Spinal cord (tissue), 10 donors: ENCODE results near the gene LY6G6D. TPM values are rescaled to one million over a fixed set of nuclear protein-coding genes. Genes with fewer than 3 reads are reported as not detected.
A peak's percentile ranks its signal among the peaks of the same experiment; 100 is the strongest.

ENCODE experiments used
- DNase-seq, 6 donors: peaks; one replicate each; pipeline versions ENCODE4 v3.0.0 to v3.0.0-alpha.2; 2013 to 2015; ENCODE audit warnings: low spot score in 6 of 6, low read depth in 4 of 6
- H3K27ac ChIP-seq: one replicate; pipeline ENCODE4 v1.5.1; 2013; ENCODE audit warnings: low read depth, low read length, control low read depth
- H3K27me3 ChIP-seq: one replicate; pipeline ENCODE4 v1.6.1; 2013; ENCODE audit warnings: low read length; ENCODE audit not compliant: control insufficient read depth, insufficient read depth
- H3K36me3 ChIP-seq: one replicate; pipeline ENCODE4 v1.6.1; 2013; ENCODE audit warnings: low read length; ENCODE audit not compliant: control insufficient read depth, insufficient read depth
- H3K4me1 ChIP-seq: one replicate; pipeline ENCODE4 v1.6.1; 2013; ENCODE audit warnings: low read length; ENCODE audit not compliant: control insufficient read depth, insufficient read depth
- H3K4me3 ChIP-seq: one replicate; pipeline ENCODE4 v1.5.1; 2013; ENCODE audit warnings: low read depth, low read length, control low read depth
- H3K9me3 ChIP-seq: one replicate; pipeline ENCODE4 v1.6.1; 2013; ENCODE audit warnings: low read length; ENCODE audit not compliant: control insufficient read depth, insufficient read depth
- WGBS: methylation state at CpG from one replicate; pipeline ENCODE4 v1.1.5; 2013; ENCODE audit warnings: missing lambda C conversion rate; ENCODE audit not compliant: insufficient coverage; 5-methylcytosine and 5-hydroxymethylcytosine counted together
- polyA plus RNA-seq, 2 donors: library from polyadenylated mRNA; unstranded; fragments of 120-200 nt; gene quantifications; one replicate each; pipeline ENCODE4 v1.2.1, GENCODE V29; 2013; ENCODE audit not compliant: insufficient read length in 2 of 2
- total RNA-seq, 2 donors: library from RNA; depleted of rRNA in 1 of 2; stranded (reverse); fragments of 120-200 nt in 1 of 2; fragments of >200 nt in 1 of 2; gene quantifications; one replicate each; pipeline versions ENCODE4 v1.2.3 to v1.2.4, GENCODE V29; 2013 to 2014
- donor health status: healthy.

The LY6G6D gene
- total and polyA plus RNA-seq, 4 donors: 0.51 to 6.6 (median 1.7) TPM

GRCh38 chr6:31740397-31741223, 25.5 kb downstream of the LY6G6D start:
- DNase-seq: no peak
- H3K27ac ChIP-seq: peak overlapping the region; percentile 88
- peak overlapping the region; percentile 97 for H3K4me3 ChIP-seq
- peaks cover 26% of the 10 kb centered on the region for H3K4me1 ChIP-seq
- WGBS: 12% methylated on average over 23 of the region's 29 CpGs
- H3K36me3 ChIP-seq: peaks cover 4% of the 10 kb centered on the region
- H3K27me3 ChIP-seq: no peaks in the 10 kb centered on the region
- no peaks in the 10 kb centered on the region for H3K9me3 ChIP-seq

- Histone ChIP-seq H3K9me3 (no peaks in the 10 kb centered on the region), H3K36me3 (peaks cover 4% of the 10 kb centered on the region), H3K27me3 (no peaks in the 10 kb centered on the region), H3K27ac (no peak overlapping the region), H3K4me3 (no peak overlapping the region), H3K4me1 (peaks cover 24% of the 10 kb centered on the region)
- DNase-seq: no peak
- WGBS: 89% methylated on average over 1 of the region's 2 CpGs
These were observed 26.7 kb downstream of the LY6G6D start for GRCh38 chr6:31741815-31742214.

- Histone ChIP-seq H3K27ac (no peak overlapping the region), H3K9me3 (no peaks in the 10 kb centered on the region), H3K36me3 (peaks cover 10% of the 10 kb centered on the region), H3K4me3 (no peak overlapping the region), H3K4me1 (peaks cover 21% of the 10 kb centered on the region), H3K27me3 (no peaks in the 10 kb centered on the region)
- DNase-seq: no peak
- WGBS: 100% methylated on average over 2 of the region's 3 CpGs
These were observed 27.7 kb downstream of the LY6G6D start for GRCh38 chr6:31742894-31743293.

- no peaks in the 10 kb centered on the region for H3K9me3 ChIP-seq
- H3K4me3 ChIP-seq: no peak overlapping the region
- H3K36me3 ChIP-seq: peaks cover 10% of the 10 kb centered on the region
- DNase-seq: no peak
- no peak overlapping the region for H3K27ac ChIP-seq
- H3K27me3 ChIP-seq: no peaks in the 10 kb centered on the region
- peaks cover 13% of the 10 kb centered on the region for H3K4me1 ChIP-seq
- WGBS: 71% methylated on average over 1 of the region's 1 CpG
These were observed 29.3 kb downstream of the LY6G6D start for GRCh38 chr6:31744422-31744821.

GRCh38 chr6:31749301-31750036, 34.3 kb downstream of the LY6G6D start:
- Histone ChIP-seq H3K9me3 (no peaks in the 10 kb centered on the region), H3K27ac (no peak overlapping the region)
- WGBS: 100% methylated on average over 4 of the region's 8 CpGs

GRCh38 chr6:31750411-31751022, 35.4 kb downstream of the LY6G6D start:
- Histone ChIP-seq H3K36me3 (peaks cover 6% of the 10 kb centered on the region), H3K27me3 (no peaks in the 10 kb centered on the region), H3K27ac (no peak overlapping the region), H3K9me3 (no peaks in the 10 kb centered on the region), H3K4me1 (no peaks in the 10 kb centered on the region), H3K4me3 (no peak overlapping the region)
- DNase-seq: no peak
- 96% methylated on average over 6 of the region's 7 CpGs for WGBS

More at GRCh38 chr6:31749301-31750036, 34.3 kb downstream of the LY6G6D start:
- H3K27me3 ChIP-seq: no peaks in the 10 kb centered on the region
- H3K4me1 ChIP-seq: no peaks in the 10 kb centered on the region
- H3K36me3 ChIP-seq: peaks cover 6% of the 10 kb centered on the region
- DNase-seq: no peak
- no peak overlapping the region for H3K4me3 ChIP-seq

- no peaks in the 10 kb centered on the region for H3K36me3 ChIP-seq
- no peaks in the 10 kb centered on the region for H3K27me3 ChIP-seq
- H3K4me3 ChIP-seq: no peak overlapping the region
- H3K4me1 ChIP-seq: no peaks in the 10 kb centered on the region
- DNase-seq: no peak
- no peak overlapping the region for H3K27ac ChIP-seq
- 84% methylated on average over 6 of the region's 8 CpGs for WGBS
- no peaks in the 10 kb centered on the region for H3K9me3 ChIP-seq
These were observed 37.7 kb downstream of the LY6G6D start for GRCh38 chr6:31752739-31753319.

GRCh38 chr6:31758281-31758680, 43.1 kb downstream of the LY6G6D start:
- Histone ChIP-seq H3K27ac (no peak overlapping the region), H3K27me3 (no peaks in the 10 kb centered on the region), H3K4me3 (no peak overlapping the region), H3K36me3 (peaks cover 23% of the 10 kb centered on the region), H3K4me1 (peaks cover 8% of the 10 kb centered on the region), H3K9me3 (no peaks in the 10 kb centered on the region)
- no peak for DNase-seq
- WGBS: 100% methylated on average over 1 of the region's 2 CpGs

GRCh38 chr6:31760790-31761189, 45.6 kb downstream of the LY6G6D start:
- Histone ChIP-seq H3K9me3 (no peaks in the 10 kb centered on the region), H3K4me1 (peaks cover 23% of the 10 kb centered on the region), H3K36me3 (peaks cover 31% of the 10 kb centered on the region), H3K4me3 (no peak overlapping the region), H3K27me3 (no peaks in the 10 kb centered on the region), H3K27ac (no peak overlapping the region)
- no peak for DNase-seq
- WGBS: no CpG with 5 or more reads among the region's 5 CpGs
